Measurements from ENCODE around the gene LHFPL2. TPM values are rescaled to one million over a fixed set of nuclear protein-coding genes. Genes with fewer than 3 reads are reported as not detected.

LHFPL2 gene
- total RNA-seq, 2 donors from 2014 or later = 0.12 to 0.21 TPM

DNA sequence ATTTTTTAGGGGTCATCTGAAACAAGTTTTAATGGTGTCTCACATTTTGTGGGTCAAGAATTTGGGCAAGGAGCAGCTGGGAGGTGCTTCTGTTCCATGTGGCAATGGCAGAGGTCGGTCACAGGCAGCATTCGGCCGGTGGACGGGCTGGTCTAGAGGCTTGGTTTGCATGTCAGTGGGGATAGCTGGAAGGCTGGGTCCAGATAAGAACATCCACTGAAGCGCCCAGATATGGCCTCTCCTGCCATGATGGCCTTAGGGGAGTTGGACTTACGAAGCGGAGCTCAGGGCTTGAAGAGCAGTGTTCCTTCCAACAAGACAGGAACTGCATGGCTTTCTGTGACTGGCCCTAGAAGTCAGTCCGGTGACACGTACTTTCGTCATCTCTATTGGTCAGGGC, 30.3 kb downstream of the LHFPL2 start:
- DNase-seq = no peak
- Mint-ChIP-seq H3K4me1 (ENCODE audit: low read depth) (no peaks in the 10 kb centered on the region), H3K27ac (no peak overlapping the region), H3K9me3 (no peaks in the 10 kb centered on the region), H3K4me3 (no peak overlapping the region), H3K36me3 (ENCODE audit: insufficient read depth in 2 of 2) (no peaks in the 10 kb centered on the region), H3K27me3 (ENCODE audit: low read depth) (peaks cover 18% of the 10 kb centered on the region)
- no peak for ATAC-seq (replicated peaks in 1 of 2)

GRCh38 chr5:78615697-78616096, 32.9 kb downstream of the LHFPL2 start:
- no peak for DNase-seq
- Mint-ChIP-seq H3K36me3 (ENCODE audit: insufficient read depth in 2 of 2) (no peaks in the 10 kb centered on the region), H3K4me1 (ENCODE audit: low read depth) (no peaks in the 10 kb centered on the region), H3K27me3 (ENCODE audit: low read depth) (peaks cover 14% of the 10 kb centered on the region), H3K9me3 (no peaks in the 10 kb centered on the region), H3K27ac (no peak overlapping the region), H3K4me3 (no peak overlapping the region)
- ATAC-seq (replicated peaks in 1 of 2) = peak; percentile 31 to 66

DNA sequence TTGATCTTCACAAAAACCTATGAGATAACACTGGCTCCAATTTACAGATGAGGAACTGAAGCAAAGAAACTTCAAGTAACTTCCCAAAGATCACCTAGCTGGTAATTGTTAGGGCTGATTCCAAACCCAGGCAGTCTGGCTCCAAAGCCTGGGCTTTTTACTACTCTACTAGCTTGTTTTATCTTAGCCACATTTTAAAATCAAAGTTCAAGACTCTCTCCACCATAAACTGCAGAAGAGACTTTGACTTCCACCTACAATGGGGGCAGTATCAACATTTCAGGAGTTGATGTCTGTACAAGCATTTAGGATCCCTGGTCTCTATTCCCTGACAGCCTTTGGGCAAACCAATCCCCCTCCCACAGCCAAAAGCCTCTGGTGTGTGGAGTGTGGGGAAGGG, 33.8 kb downstream of the LHFPL2 start:
- Mint-ChIP-seq H3K4me3 (no peak overlapping the region), H3K36me3 (ENCODE audit: insufficient read depth in 2 of 2) (no peaks in the 10 kb centered on the region), H3K4me1 (ENCODE audit: low read depth) (no peaks in the 10 kb centered on the region), H3K27ac (no peak overlapping the region), H3K9me3 (no peaks in the 10 kb centered on the region), H3K27me3 (ENCODE audit: low read depth) (peaks cover 14% of the 10 kb centered on the region)
- no peak for ATAC-seq (replicated peaks in 1 of 2)
- DNase-seq = no peak

GRCh38 chr5:78613756-78614155, 34.8 kb downstream of the LHFPL2 start:
- peaks cover 14% of the 10 kb centered on the region for H3K27me3 Mint-ChIP-seq (ENCODE audit: low read depth)
- ATAC-seq (replicated peaks in 1 of 2) (no peak), DNase-seq (no peak)
- no peak overlapping the region for H3K27ac Mint-ChIP-seq
- H3K4me3 Mint-ChIP-seq = no peak overlapping the region
- H3K9me3 Mint-ChIP-seq = no peaks in the 10 kb centered on the region
- no peaks in the 10 kb centered on the region for H3K4me1 Mint-ChIP-seq (ENCODE audit: low read depth)
- H3K36me3 Mint-ChIP-seq (ENCODE audit: insufficient read depth in 2 of 2) = no peaks in the 10 kb centered on the region

DNA sequence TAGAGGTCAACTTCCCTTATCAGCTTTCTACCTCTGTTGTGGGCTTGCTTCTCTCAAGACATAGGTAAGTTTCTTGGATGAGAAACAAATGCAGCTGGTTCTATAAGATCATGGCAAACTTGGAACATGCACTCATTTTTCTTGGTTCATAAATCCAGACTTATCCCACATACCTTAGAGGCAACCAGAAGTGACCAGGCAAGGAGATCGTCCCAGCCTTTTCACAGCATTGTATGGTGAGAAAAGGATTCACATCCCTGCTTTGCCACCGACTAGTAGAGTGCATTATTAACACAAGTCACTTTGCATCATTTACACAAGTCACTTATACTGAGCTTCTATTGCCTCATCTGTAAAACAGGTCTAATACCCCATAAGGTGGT, 35.4 kb downstream of the LHFPL2 start:
- Mint-ChIP-seq H3K4me1 (ENCODE audit: low read depth) (no peaks in the 10 kb centered on the region), H3K36me3 (ENCODE audit: insufficient read depth in 2 of 2) (no peaks in the 10 kb centered on the region), H3K27ac (no peak overlapping the region), H3K4me3 (no peak overlapping the region), H3K9me3 (no peaks in the 10 kb centered on the region), H3K27me3 (ENCODE audit: low read depth) (peaks cover 14% of the 10 kb centered on the region)
- DNase-seq (no peak), ATAC-seq (replicated peaks in 1 of 2) (no peak)

DNA sequence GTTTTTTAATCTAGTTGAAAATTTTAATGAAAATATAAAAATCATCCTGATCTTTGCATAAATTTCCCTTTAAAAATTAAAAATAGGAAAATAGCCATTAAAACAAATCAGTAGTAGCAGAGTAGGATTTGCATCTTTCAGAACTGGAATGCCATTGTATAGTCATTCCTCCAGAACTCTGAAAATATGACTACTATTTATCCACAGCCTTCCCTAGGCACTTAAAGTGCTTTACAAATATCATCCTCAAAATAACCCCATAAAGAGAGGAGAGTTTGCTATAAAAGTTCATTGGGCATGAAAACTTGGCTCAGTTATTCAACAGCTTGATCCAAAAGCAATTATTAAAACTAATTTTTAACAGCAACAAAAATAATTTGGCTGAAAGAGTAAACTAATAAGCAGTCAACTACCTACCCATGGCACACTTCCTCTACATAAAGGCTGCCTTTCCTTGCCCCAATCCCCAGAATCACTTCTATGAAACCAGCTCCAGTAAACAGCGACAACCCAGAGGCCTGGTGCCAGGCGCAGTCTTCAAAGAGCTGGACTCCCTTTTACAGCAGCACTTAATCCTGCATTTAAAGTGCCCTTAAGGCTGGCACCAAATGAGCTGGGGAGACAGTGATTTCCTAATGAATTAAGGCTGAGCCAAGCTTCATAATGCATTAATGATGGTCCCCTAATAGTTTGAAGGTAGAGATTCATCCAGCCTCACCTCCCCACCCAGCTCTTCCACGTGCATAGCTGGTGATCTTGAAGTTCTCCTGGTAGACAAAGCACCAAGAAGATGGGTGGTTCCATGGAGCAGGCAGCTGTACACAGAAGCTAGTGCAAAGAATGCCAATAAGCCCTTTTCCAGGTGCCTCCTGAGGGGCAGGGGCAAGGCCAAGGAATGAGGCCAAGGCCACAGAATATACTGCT, 36.1 kb downstream of the LHFPL2 start:
- H3K36me3 Mint-ChIP-seq (ENCODE audit: insufficient read depth in 2 of 2) = no peaks in the 10 kb centered on the region
- no peaks in the 10 kb centered on the region for H3K9me3 Mint-ChIP-seq
- H3K4me1 Mint-ChIP-seq (ENCODE audit: low read depth) = no peaks in the 10 kb centered on the region
- peaks cover 14% of the 10 kb centered on the region for H3K27me3 Mint-ChIP-seq (ENCODE audit: low read depth)
- no peak overlapping the region for H3K27ac Mint-ChIP-seq
- H3K4me3 Mint-ChIP-seq = no peak overlapping the region
- ATAC-seq (replicated peaks in 1 of 2) = no peak
- DNase-seq = no peak

DNA sequence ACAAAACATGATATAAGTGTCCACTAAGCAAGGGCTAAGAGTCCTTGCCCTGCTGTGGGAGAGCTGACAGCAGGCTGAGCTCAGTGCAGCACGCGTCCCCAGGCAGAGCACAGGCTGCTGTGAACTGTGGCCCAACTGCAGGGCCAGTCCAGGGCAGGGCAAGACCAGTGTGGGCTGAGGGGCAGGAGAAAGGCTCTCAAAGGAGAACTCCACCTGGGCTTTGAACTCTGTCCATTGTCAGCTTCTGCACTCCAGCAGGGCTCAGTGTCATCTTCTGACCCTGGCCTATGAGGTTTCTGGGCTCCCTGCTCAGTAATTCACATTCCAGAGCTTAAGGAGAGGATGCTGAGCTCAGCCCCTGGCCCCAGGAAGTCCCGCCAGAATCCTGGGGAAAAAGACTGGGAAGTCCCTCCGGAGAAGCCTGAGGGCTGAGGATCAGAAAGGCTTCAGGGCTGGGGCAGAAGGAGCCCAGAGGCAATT, 37.4 kb downstream of the LHFPL2 start:
- Mint-ChIP-seq H3K27ac (no peak overlapping the region), H3K9me3 (no peaks in the 10 kb centered on the region), H3K27me3 (ENCODE audit: low read depth) (peaks cover 12% of the 10 kb centered on the region), H3K4me3 (no peak overlapping the region), H3K4me1 (ENCODE audit: low read depth) (no peaks in the 10 kb centered on the region), H3K36me3 (ENCODE audit: insufficient read depth in 2 of 2) (no peaks in the 10 kb centered on the region)
- ATAC-seq (replicated peaks in 1 of 2) (no peak), DNase-seq (no peak)

DNA sequence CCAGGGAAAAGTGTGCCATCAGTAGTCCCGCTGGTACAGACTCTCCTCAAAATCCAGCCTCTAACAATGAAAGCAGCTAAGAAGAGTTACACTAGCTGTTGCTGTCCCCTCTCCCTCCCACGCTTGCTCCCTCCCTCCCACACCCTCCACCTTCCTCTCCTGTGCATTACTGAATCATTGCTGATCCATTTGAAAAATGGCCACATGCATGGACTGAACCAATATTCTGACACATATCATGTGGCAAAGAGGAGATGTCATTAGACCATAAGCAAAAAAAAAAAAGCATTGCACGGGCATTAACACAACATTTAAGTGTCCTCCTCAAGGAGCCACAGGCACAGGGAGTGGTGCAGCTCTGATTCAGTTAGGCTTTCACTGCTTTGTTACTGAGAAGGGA, 37.9 kb downstream of the LHFPL2 start:
- ATAC-seq (replicated peaks in 1 of 2) (no peak), DNase-seq (no peak)
- Mint-ChIP-seq H3K36me3 (ENCODE audit: insufficient read depth in 2 of 2) (no peaks in the 10 kb centered on the region), H3K4me1 (ENCODE audit: low read depth) (no peaks in the 10 kb centered on the region), H3K9me3 (no peaks in the 10 kb centered on the region), H3K4me3 (no peak overlapping the region), H3K27me3 (ENCODE audit: low read depth) (peaks cover 7% of the 10 kb centered on the region), H3K27ac (no peak overlapping the region)

DNA sequence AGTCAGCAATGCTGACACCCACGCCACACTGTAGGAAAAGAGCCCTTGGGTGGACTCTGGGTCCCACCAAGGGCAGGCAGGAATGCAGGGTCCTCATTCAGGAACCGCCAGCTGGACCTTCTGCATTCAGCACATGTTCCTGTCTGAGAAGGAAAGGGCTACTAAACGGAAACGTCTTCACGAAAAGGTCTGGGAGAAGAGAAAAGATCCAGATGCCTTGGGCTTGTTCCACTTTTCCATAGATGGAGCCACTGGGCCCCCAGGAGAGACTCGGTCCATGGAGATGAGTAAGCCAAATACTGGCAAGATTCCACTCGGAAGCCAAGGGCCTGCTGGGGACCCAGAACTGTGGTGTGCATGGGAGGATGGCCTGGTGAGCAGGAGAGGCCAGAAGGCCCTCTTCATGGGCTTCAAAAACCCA, 38.4 kb downstream of the LHFPL2 start:
- Mint-ChIP-seq H3K4me1 (ENCODE audit: low read depth) (no peaks in the 10 kb centered on the region), H3K27ac (no peak overlapping the region)

DNA sequence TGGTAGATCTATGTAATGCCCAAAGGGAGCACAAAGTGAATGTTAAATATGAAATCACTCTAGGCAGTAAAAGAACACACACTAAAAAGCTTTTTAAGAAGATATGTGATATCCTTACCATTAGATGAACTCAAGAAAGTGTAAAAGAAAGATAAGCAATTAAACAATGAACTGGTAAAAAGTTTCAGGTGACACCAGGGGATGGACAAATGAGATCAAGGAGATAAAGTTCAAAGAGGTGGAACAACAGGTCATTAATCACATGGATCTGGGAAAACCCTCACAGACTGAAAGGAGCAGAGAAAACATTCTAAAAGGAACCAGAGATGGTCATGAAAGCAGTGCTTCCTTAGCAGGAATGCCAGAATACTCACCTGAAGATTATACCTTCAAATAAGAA, 40.7 kb downstream of the LHFPL2 start:
- no peak overlapping the region for H3K4me3 Mint-ChIP-seq
- H3K9me3 Mint-ChIP-seq = no peaks in the 10 kb centered on the region
- peaks cover under 1% of the 10 kb centered on the region for H3K27me3 Mint-ChIP-seq (ENCODE audit: low read depth)

More for the DNA sequence above, 38.4 kb downstream of the LHFPL2 start:
- no peak for ATAC-seq (replicated peaks in 1 of 2)
- DNase-seq = no peak
- Mint-ChIP-seq H3K4me3 (no peak overlapping the region), H3K9me3 (no peaks in the 10 kb centered on the region), H3K36me3 (ENCODE audit: insufficient read depth in 2 of 2) (no peaks in the 10 kb centered on the region), H3K27me3 (ENCODE audit: low read depth) (peaks cover 7% of the 10 kb centered on the region)

DNA sequence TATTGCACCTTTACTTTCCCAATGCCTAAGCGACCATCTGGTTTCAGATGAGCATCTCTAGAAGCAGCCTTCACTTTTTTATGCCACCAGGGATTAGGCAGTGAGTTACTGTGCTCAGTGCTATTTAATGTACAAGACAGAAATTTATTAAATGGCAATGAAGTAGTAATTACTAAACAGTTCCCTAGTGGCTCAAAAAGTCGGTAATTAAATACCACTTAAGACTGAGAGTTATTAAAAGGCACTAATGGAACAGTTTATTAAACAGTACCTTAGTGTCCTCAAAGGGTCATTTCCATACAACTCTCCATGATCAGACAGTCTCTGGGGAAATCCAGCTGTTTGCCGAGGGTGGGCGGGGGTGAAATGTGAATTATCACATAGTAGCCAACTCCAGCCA, 42.3 kb downstream of the LHFPL2 start:
- Mint-ChIP-seq H3K4me1 (ENCODE audit: low read depth) (no peaks in the 10 kb centered on the region), H3K27me3 (ENCODE audit: low read depth) (no peaks in the 10 kb centered on the region), H3K4me3 (no peak overlapping the region), H3K36me3 (ENCODE audit: insufficient read depth in 2 of 2) (no peaks in the 10 kb centered on the region), H3K27ac (no peak overlapping the region), H3K9me3 (no peaks in the 10 kb centered on the region)
- DNase-seq (no peak), ATAC-seq (replicated peaks in 1 of 2) (no peak)

More for the DNA sequence above, 40.7 kb downstream of the LHFPL2 start:
- DNase-seq (no peak), ATAC-seq (replicated peaks in 1 of 2) (no peak)
- H3K36me3 Mint-ChIP-seq (ENCODE audit: insufficient read depth in 2 of 2) = no peaks in the 10 kb centered on the region
- no peaks in the 10 kb centered on the region for H3K4me1 Mint-ChIP-seq (ENCODE audit: low read depth)
- H3K27ac Mint-ChIP-seq = no peak overlapping the region

DNA sequence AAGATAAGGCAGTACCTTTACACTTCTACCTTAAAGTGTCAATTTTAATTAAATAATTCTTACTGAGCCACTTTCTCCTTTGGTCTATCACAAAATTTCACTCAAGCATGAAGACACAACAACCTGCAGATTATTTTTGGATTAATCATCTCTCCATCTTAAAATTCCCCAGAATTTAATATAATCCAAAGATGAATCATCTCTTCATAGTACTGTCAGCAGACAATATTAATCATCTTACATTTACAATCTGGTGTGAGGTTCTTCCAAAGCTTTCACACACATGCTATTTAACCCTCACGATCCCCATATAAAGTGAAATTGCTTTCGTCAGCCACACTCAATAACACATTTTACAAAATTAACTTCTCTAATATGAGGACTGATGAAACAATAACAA, 43.0 kb downstream of the LHFPL2 start:
- no peaks in the 10 kb centered on the region for H3K27me3 Mint-ChIP-seq (ENCODE audit: low read depth)
- H3K36me3 Mint-ChIP-seq (ENCODE audit: insufficient read depth in 2 of 2) = no peaks in the 10 kb centered on the region
- no peak overlapping the region for H3K4me3 Mint-ChIP-seq
- DNase-seq (no peak), ATAC-seq (replicated peaks in 1 of 2) (no peak)
- H3K4me1 Mint-ChIP-seq (ENCODE audit: low read depth) = no peaks in the 10 kb centered on the region
- no peaks in the 10 kb centered on the region for H3K9me3 Mint-ChIP-seq
- no peak overlapping the region for H3K27ac Mint-ChIP-seq

DNA sequence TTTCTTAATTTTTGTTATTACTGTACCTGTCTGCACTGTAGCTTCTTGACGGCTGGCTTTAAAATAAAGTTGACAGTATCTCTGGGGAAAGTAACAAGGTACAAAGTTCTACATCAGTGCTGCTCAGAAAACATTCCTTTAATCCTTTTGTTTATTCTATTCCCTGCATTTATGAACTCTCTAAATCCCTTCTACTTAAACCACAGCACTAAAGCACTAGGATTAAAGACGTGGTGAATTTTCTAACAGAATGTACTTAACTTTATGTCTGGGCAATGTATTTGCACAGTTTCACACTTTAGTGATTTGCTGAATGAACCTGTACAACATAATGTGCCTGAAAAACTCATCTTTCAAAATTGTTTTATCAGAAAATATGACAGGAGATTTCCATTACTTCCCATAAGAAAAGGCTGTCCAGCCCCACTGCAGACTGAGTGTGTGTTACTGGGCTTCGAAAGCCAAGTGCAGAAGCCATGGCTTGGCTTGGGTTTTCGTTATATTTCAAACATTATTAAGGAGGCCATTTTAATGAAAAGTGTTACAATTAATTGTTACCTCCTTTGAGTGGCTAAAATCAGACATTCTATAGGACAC, 43.8 kb downstream of the LHFPL2 start:
- H3K4me1 Mint-ChIP-seq (ENCODE audit: low read depth) = no peaks in the 10 kb centered on the region
- H3K4me3 Mint-ChIP-seq = no peak overlapping the region
- no peaks in the 10 kb centered on the region for H3K36me3 Mint-ChIP-seq (ENCODE audit: insufficient read depth in 2 of 2)
- DNase-seq = no peak
- no peak overlapping the region for H3K27ac Mint-ChIP-seq
- no peak for ATAC-seq (replicated peaks in 1 of 2)
- no peaks in the 10 kb centered on the region for H3K9me3 Mint-ChIP-seq
- H3K27me3 Mint-ChIP-seq (ENCODE audit: low read depth) = no peaks in the 10 kb centered on the region
